PC-3 (cell line): ENCODE results near the gene CCNB1. TPM values are rescaled to one million over a fixed set of nuclear protein-coding genes. Genes with fewer than 3 reads are reported as not detected.
A peak's percentile ranks its signal among the peaks of the same experiment; 100 is the strongest.

ENCODE experiments used
- ATAC-seq: fragments of 200-7000 bp; cut with Tn5 transposase; 2 replicates; pipeline ENCODE4 v1.9.1; 2020; ENCODE audit warnings: mild to moderate bottlenecking, moderate library complexity
- BruUV-seq: library from RNA; stranded (reverse); fragments of 400-500 nt; replicated peaks from 2 replicates; lab custom pipeline; 2021; lab: Mats Ljungman, UMichigan
- CTCF ChIA-PET: fragments of 300-600 bp; sonication (Branson Sonifier 250); formaldehyde crosslinking; loops from one replicate; lab custom pipeline; 2022; ENCODE audit warnings: antibody characterized with exemption; lab: Charles Lee
- POLR2A ChIA-PET: fragments of 300-600 bp; sonication (Branson Sonifier 250); formaldehyde crosslinking; loops from one replicate; lab custom pipeline; 2022; ENCODE audit warnings: antibody characterized with exemption; ENCODE audit not compliant: unreplicated experiment; lab: Charles Lee
- DNase-seq: peaks from one replicate; pipeline ENCODE4 v3.0.0-alpha.2; 2015
- H2AFZ ChIP-seq: fragments of 300-600 bp; sonication (generic); 2 replicates; pipeline ENCODE4 v1.6.0; 2016; ENCODE audit warnings: antibody characterized with exemption, low read length
- H3F3A ChIP-seq: fragments of 300-600 bp; sonication (generic); one replicate; pipeline ENCODE4 v1.6.0; 2017; ENCODE audit warnings: antibody characterized with exemption, low read length, control low read depth, mild to moderate bottlenecking; ENCODE audit not compliant: unreplicated experiment
- H3K27ac ChIP-seq: fragments of 300-600 bp; sonication (generic); 2 replicates; pipeline ENCODE4 v1.5.1; 2016; ENCODE audit warnings: mild to moderate bottlenecking, low read length
- H3K27me3 ChIP-seq: fragments of 300-600 bp; sonication (generic); 2 replicates; pipeline ENCODE4 v1.6.1; 2016; ENCODE audit warnings: low read length, mixed read lengths
- H3K36me3 ChIP-seq: fragments of 300-600 bp; sonication (generic); 2 replicates; pipeline ENCODE4 v1.6.1; 2016; ENCODE audit warnings: low read depth, mixed run types, low read length, mixed read lengths
- H3K4me1 ChIP-seq: fragments of 300-600 bp; sonication (generic); 2 replicates; pipeline ENCODE4 v1.5.1; 2016; ENCODE audit warnings: low read length; ENCODE audit not compliant: insufficient read depth
- H3K4me2 ChIP-seq: fragments of 300-600 bp; sonication (generic); 2 replicates; pipeline ENCODE4 v1.6.0; 2016; ENCODE audit warnings: low read length
- H3K4me3 ChIP-seq: fragments of 300-600 bp; sonication (generic); 2 replicates; pipeline ENCODE4 v1.5.1; 2016; ENCODE audit warnings: mild to moderate bottlenecking, low read length, mixed read lengths
- H3K79me2 ChIP-seq: fragments of 300-600 bp; sonication (generic); 2 replicates; pipeline ENCODE4 v1.6.1; 2017; ENCODE audit warnings: low read length, mixed read lengths
- H3K9ac ChIP-seq: fragments of 300-600 bp; sonication (generic); 2 replicates; pipeline ENCODE4 v1.6.0; 2016; ENCODE audit warnings: mild to moderate bottlenecking, low read length
- H3K9me2 ChIP-seq: fragments of 300-600 bp; sonication (generic); replicated peaks from 2 replicates; pipeline ENCODE4 v1.6.1; 2016; ENCODE audit warnings: mixed run types, low read length, mixed read lengths
- H3K9me3 ChIP-seq: fragments of 300-600 bp; sonication (generic); 2 replicates; pipeline ENCODE4 v1.6.1; 2016; ENCODE audit warnings: low read length, mixed read lengths
- H4K20me1 ChIP-seq: fragments of 300-600 bp; sonication (generic); 2 replicates; pipeline ENCODE4 v1.6.1; 2016; ENCODE audit warnings: low read length, mixed read lengths
- CTCF ChIP-seq: fragments of 300-600 bp; sonication (generic); conservative IDR thresholded peaks from 2 replicates; pipeline ENCODE4 v1.5.1; 2017; ENCODE audit warnings: antibody characterized with exemption, low read depth, mild to moderate bottlenecking, low read length
- EZH2 ChIP-seq: fragments of 300-600 bp; sonication (generic); IDR thresholded peaks from one replicate; pipeline ENCODE4 v1.6.1; 2017; ENCODE audit warnings: antibody characterized with exemption, mild to moderate bottlenecking, low read length; ENCODE audit not compliant: unreplicated experiment
- EZH2phosphoT487 ChIP-seq: fragments of 300-600 bp; sonication (generic); IDR thresholded peaks from 2 replicates; pipeline ENCODE4 v1.6.1; 2018; ENCODE audit warnings: mild to moderate bottlenecking, antibody characterized with exemption, low read length, borderline replicate concordance
- intact Hi-C: fragments of 100-400 bp; cut with micrococcal nuclease; formaldehyde crosslinking; loops from 2 replicates; pipeline ENCODE4 v1.9.0; 2023
- total RNA-seq: library from RNA; depleted of rRNA; stranded (reverse); fragments of >200 nt; gene quantifications from 2 replicates; pipeline ENCODE4 v1.2.3, GENCODE V29; 2014; rRNA removed

CCNB1 gene
- total RNA-seq, 1 experiment from 2014 or later: 185 TPM

GRCh38 chr5:69224520-69224919, 57.6 kb downstream of the CCNB1 start:
- ChIA-PET POLR2A (no interaction called here), CTCF (no interaction called here)
- no peak overlapping the region for H3K4me2 ChIP-seq

GRCh38 chr5:69225860-69226259, 58.9 kb downstream of the CCNB1 start:
- H3K79me2 ChIP-seq: peaks cover 3% of the 10 kb centered on the region; the same call in 1 of the 2 replicates
- CTCF ChIA-PET: no interaction called here
- no peaks in the 10 kb centered on the region for H3K4me1 ChIP-seq
- TF ChIP-seq EZH2phosphoT487 (no peak), CTCF (no peak), EZH2 (no peak)
- H3K9me3 ChIP-seq: no peaks in the 10 kb centered on the region
- no peaks in the 10 kb centered on the region for H3F3A ChIP-seq
- no peak overlapping the region for H3K4me2 ChIP-seq
- H4K20me1 ChIP-seq: no peaks in the 10 kb centered on the region
- POLR2A ChIA-PET: no interaction called here
- no peak overlapping the region for H3K4me3 ChIP-seq
- no peaks in the 10 kb centered on the region for H3K36me3 ChIP-seq
- no peak overlapping the region for H3K27ac ChIP-seq
- no TSS peak for BruUV-seq
- no peak overlapping the region for H3K9ac ChIP-seq
- H2AFZ ChIP-seq: no peak overlapping the region
- DNase-seq: no peak
- no peaks in the 10 kb centered on the region for H3K9me2 ChIP-seq
- H3K27me3 ChIP-seq: no peaks in the 10 kb centered on the region
- intact Hi-C loops: no loop called here
- no peak for ATAC-seq

More at GRCh38 chr5:69224520-69224919, 57.6 kb downstream of the CCNB1 start:
- H3K4me3 ChIP-seq: no peak overlapping the region
- H4K20me1 ChIP-seq: no peaks in the 10 kb centered on the region
- no peaks in the 10 kb centered on the region for H3K36me3 ChIP-seq
- H3K9me3 ChIP-seq: no peaks in the 10 kb centered on the region
- H3K27ac ChIP-seq: no peak overlapping the region
- H3K79me2 ChIP-seq: peaks cover 8% of the 10 kb centered on the region
- no peaks in the 10 kb centered on the region for H3K27me3 ChIP-seq
- H3K9me2 ChIP-seq: no peaks in the 10 kb centered on the region
- no peaks in the 10 kb centered on the region for H3K4me1 ChIP-seq
- H3F3A ChIP-seq: no peaks in the 10 kb centered on the region
- H3K9ac ChIP-seq: no peak overlapping the region
- peak; percentile 65 for DNase-seq
- no TSS peak for BruUV-seq
- no peak overlapping the region for H2AFZ ChIP-seq
- intact Hi-C loops: no loop called here
- TF ChIP-seq EZH2: no peak
- no peak for TF ChIP-seq CTCF
- no peak for TF ChIP-seq EZH2phosphoT487
- ATAC-seq: no peak; the same call in 1 of the 2 replicates

Other genes starting within 250 kb of the CCNB1 start
- 54.7 and 55.3 TPM in 2 replicates for gene SLC30A5, start 73.1 kb upstream of the CCNB1 start, total RNA-seq
- 22.1 and 27.8 TPM in 2 replicates for gene CENPH, start 22.4 kb downstream of the CCNB1 start, total RNA-seq
- 19.9 and 26.6 TPM in 2 replicates for gene CDK7, start 67.7 kb downstream of the CCNB1 start, total RNA-seq
- 4.4 and 4.7 TPM in 2 replicates for gene CCDC125, start 165.7 kb downstream of the CCNB1 start, total RNA-seq
- gene AK6, start 202.4 kb downstream of the CCNB1 start, total RNA-seq: 25.3 and 37.4 TPM in 2 replicates
- gene TAF9, start 202.4 kb downstream of the CCNB1 start, total RNA-seq: 61.3 and 61.6 TPM in 2 replicates
- gene RAD17, start 202.7 kb downstream of the CCNB1 start, total RNA-seq: 13.5 TPM in 2 replicates
- 12.5 and 15.4 TPM in 2 replicates for gene MARVELD2, start 248.0 kb downstream of the CCNB1 start, total RNA-seq